MM.1S (cell line): ENCODE measurements around the gene AVP.

Experiments
- DNase-seq: peaks from one replicate; pipeline ENCODE4 v3.0.0-alpha.2; 2015
- H2AFZ ChIP-seq: fragments of 300-600 bp; sonication (generic); 2 replicates; pipeline ENCODE4 v1.6.0; 2016; ENCODE audit warnings: antibody characterized with exemption, low read length
- H3F3A ChIP-seq: fragments of 300-600 bp; sonication (generic); 2 replicates; pipeline ENCODE4 v1.6.1; 2016; ENCODE audit warnings: mild to moderate bottlenecking, antibody characterized with exemption, low read length, moderate library complexity, mixed read lengths; ENCODE audit not compliant: insufficient read depth
- H3K27ac ChIP-seq: fragments of 300-600 bp; sonication (generic); 2 replicates; pipeline ENCODE4 v1.5.1; 2016; ENCODE audit warnings: mild to moderate bottlenecking, low read length
- H3K27me3 ChIP-seq: fragments of 300-600 bp; sonication (generic); replicated peaks from 2 replicates; pipeline ENCODE4 v1.6.0; 2016; ENCODE audit warnings: low read length; ENCODE audit not compliant: insufficient read depth
- H3K36me3 ChIP-seq: fragments of 300-600 bp; sonication (generic); replicated peaks from 2 replicates; pipeline ENCODE4 v1.6.1; 2016; ENCODE audit warnings: mild to moderate bottlenecking, low read length, mixed read lengths; ENCODE audit not compliant: insufficient read depth
- H3K4me1 ChIP-seq: fragments of 300-600 bp; sonication (generic); 2 replicates; pipeline ENCODE4 v1.6.1; 2016; ENCODE audit warnings: low read length, mixed read lengths
- H3K4me2 ChIP-seq: fragments of 300-600 bp; sonication (generic); 2 replicates; pipeline ENCODE4 v1.6.0; 2016; ENCODE audit warnings: low read depth, low read length
- H3K4me3 ChIP-seq: fragments of 300-600 bp; sonication (generic); 2 replicates; pipeline ENCODE4 v1.5.1; 2016; ENCODE audit warnings: low read length, mixed read lengths
- H3K79me2 ChIP-seq: fragments of 300-600 bp; sonication (generic); 2 replicates; pipeline ENCODE4 v1.6.1; 2016; ENCODE audit warnings: mixed run types, low read length, mixed read lengths
- H3K9ac ChIP-seq: fragments of 300-600 bp; sonication (generic); 2 replicates; pipeline ENCODE4 v1.6.1; 2016; ENCODE audit warnings: low read length, mixed read lengths
- H3K9me2 ChIP-seq: fragments of 300-600 bp; sonication (generic); replicated peaks from 2 replicates; pipeline ENCODE4 v1.6.1; 2016; ENCODE audit warnings: mild to moderate bottlenecking, low read length, mixed read lengths; ENCODE audit not compliant: insufficient read depth
- H3K9me3 ChIP-seq: fragments of 300-600 bp; sonication (generic); replicated peaks from 2 replicates; pipeline ENCODE4 v1.6.1; 2016; ENCODE audit warnings: mild to moderate bottlenecking, low read length, mixed read lengths; ENCODE audit not compliant: insufficient read depth
- H4K20me1 ChIP-seq: fragments of 300-600 bp; sonication (generic); 2 replicates; pipeline ENCODE4 v1.6.1; 2016; ENCODE audit warnings: mild to moderate bottlenecking, low read length, moderate library complexity, mixed read lengths; ENCODE audit not compliant: insufficient read depth
- EZH2 ChIP-seq: fragments of 300-600 bp; sonication (generic); optimal IDR thresholded peaks from 2 replicates; pipeline ENCODE3; 2017; ENCODE audit warnings: low read depth, mild to moderate bottlenecking, antibody characterized with exemption, low read length, mixed read lengths
- EZH2phosphoT487 ChIP-seq: fragments of 300-600 bp; sonication (generic); IDR thresholded peaks from 2 replicates; pipeline ENCODE4 v1.6.1; 2018; ENCODE audit warnings: antibody characterized with exemption, low read length
- TF ChIP-seq, protein P1 (sequence below): fragments of 300-600 bp; sonication (generic); IDR thresholded peaks from 2 replicates; pipeline ENCODE4 v1.5.1; 2016; ENCODE audit warnings: antibody characterized with exemption, low read length, mixed read lengths

The AVP gene

DNA sequence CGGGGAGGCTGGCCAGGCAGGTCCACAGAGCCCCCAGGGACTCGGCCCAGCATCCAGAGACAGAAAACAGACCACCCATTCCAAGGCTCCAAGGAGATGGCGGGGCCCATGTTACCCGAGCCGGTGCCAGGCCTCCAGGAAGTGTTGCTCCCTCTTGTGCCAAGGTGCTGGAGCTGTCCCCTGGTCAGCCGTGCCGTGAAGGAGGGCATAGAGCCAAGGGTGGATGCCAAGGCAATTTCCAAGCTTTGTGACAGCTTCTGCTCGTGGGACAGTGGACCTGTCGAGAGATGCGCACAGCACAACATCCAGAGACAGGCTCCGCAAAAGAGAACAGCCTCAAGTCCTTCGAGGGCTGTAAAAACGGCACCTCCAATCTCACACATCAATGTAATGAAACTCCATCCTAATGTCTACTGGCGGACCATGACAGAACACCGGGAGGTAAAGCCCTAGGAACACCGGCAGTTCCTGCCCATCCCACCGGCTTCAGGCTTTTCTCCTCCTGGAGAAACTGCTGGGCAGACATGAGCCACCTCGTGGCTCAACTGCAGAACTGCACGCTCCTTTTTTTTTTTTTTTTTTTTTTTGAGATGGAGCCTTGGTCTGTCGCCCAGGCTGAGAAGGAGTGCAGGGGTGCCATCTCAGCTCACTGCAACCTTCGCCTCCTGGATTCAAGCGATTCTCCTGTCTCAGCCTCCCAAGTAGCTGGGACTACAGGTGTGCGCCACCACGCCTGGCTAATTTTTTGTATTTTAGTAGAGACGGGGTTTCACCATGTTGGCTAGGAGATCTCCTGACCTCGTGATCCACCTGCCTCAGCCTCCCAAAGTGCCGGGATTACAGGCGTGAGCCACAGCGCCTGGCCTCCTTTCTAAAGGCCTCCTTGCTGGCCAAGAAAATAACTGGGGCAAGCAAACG lies 30.9 kb upstream of the AVP start:
- Histone ChIP-seq H3K36me3 (no peaks in the 10 kb centered on the region), H3F3A (no peaks in the 10 kb centered on the region), H4K20me1 (no peaks in the 10 kb centered on the region), H3K4me2 (no peak overlapping the region), H3K4me1 (no peaks in the 10 kb centered on the region), H3K79me2 (no peaks in the 10 kb centered on the region), H3K9me3 (no peaks in the 10 kb centered on the region), H3K4me3 (no peak overlapping the region), H3K9me2 (no peaks in the 10 kb centered on the region), H3K27ac (no peak overlapping the region), H3K27me3 (no peaks in the 10 kb centered on the region), H3K9ac (no peak overlapping the region), H2AFZ (no peak overlapping the region)
- no peak for TF ChIP-seq EZH2
- TF ChIP-seq, protein P1, sequence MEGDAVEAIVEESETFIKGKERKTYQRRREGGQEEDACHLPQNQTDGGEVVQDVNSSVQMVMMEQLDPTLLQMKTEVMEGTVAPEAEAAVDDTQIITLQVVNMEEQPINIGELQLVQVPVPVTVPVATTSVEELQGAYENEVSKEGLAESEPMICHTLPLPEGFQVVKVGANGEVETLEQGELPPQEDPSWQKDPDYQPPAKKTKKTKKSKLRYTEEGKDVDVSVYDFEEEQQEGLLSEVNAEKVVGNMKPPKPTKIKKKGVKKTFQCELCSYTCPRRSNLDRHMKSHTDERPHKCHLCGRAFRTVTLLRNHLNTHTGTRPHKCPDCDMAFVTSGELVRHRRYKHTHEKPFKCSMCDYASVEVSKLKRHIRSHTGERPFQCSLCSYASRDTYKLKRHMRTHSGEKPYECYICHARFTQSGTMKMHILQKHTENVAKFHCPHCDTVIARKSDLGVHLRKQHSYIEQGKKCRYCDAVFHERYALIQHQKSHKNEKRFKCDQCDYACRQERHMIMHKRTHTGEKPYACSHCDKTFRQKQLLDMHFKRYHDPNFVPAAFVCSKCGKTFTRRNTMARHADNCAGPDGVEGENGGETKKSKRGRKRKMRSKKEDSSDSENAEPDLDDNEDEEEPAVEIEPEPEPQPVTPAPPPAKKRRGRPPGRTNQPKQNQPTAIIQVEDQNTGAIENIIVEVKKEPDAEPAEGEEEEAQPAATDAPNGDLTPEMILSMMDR = peak; percentile 60
- peak; percentile 38 for DNase-seq

DNA sequence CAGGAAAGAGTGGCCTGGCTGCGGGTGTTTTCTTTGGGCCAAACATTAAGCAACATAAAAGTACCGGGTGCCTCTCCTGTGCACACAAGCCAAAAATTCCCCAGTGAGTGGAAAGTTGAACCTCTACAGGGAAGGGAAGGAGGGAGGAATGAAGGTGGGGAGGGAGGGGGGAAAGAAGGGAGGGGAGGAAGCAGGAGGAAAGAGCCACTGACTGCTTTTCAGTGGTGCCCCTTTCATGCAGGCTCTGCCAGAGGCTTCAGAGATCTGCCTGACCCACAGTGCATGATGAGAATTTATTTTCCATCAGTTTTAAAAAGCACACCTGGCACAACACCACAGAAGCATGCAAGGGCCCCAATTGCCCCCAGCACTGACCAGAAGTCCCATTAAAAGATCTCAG lies 27.5 kb upstream of the AVP start:
- H2AFZ ChIP-seq = no peak overlapping the region
- H3K9ac ChIP-seq = no peak overlapping the region
- no peak overlapping the region for H3K4me2 ChIP-seq
- TF ChIP-seq, protein P1 = no peak
- TF ChIP-seq EZH2phosphoT487 = no peak
- no peak for TF ChIP-seq EZH2
- no peaks in the 10 kb centered on the region for H3K9me3 ChIP-seq
- no peak for DNase-seq
- H3K4me3 ChIP-seq = no peak overlapping the region
- no peaks in the 10 kb centered on the region for H3K36me3 ChIP-seq
- H4K20me1 ChIP-seq = no peaks in the 10 kb centered on the region
- H3K27ac ChIP-seq = no peak overlapping the region
- H3K79me2 ChIP-seq = no peaks in the 10 kb centered on the region
- H3F3A ChIP-seq = no peaks in the 10 kb centered on the region
- no peaks in the 10 kb centered on the region for H3K4me1 ChIP-seq
- H3K27me3 ChIP-seq = no peaks in the 10 kb centered on the region
- H3K9me2 ChIP-seq = no peaks in the 10 kb centered on the region

DNA sequence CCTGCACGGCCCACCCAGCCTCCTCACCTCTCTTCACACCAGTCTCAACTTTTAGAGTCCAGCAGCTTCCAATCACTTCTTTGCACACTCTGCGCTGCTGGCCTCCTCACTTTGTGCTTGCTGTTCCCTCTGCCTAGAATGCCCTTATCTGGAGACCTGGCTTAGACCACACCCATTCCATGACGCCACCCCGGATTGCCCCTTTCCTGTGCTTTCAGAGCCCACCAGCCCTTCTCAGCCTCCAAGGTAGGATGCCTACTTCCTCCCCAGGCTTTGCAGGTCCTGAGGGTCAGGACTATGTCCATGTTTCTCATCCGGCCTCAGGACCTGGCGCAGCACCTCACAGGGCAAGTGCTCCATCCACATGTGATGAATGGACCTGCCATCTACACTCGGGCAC lies 27.0 kb upstream of the AVP start:
- Histone ChIP-seq H3K27ac (no peak overlapping the region), H2AFZ (no peak overlapping the region), H3K9me2 (no peaks in the 10 kb centered on the region), H3K9me3 (no peaks in the 10 kb centered on the region), H3K4me2 (no peak overlapping the region), H3K4me1 (no peaks in the 10 kb centered on the region), H3K4me3 (no peak overlapping the region), H3K79me2 (no peaks in the 10 kb centered on the region), H3K27me3 (no peaks in the 10 kb centered on the region), H3F3A (no peaks in the 10 kb centered on the region), H3K36me3 (no peaks in the 10 kb centered on the region), H4K20me1 (no peaks in the 10 kb centered on the region), H3K9ac (no peak overlapping the region)
- TF ChIP-seq, protein P1 = no peak
- no peak for TF ChIP-seq EZH2phosphoT487
- TF ChIP-seq EZH2 = no peak
- DNase-seq = no peak
